Astrocyte (in vitro differentiated cells and primary cell): ENCODE measurements around the gene TMEM165.

Source experiments
- CTCF ChIP-seq: IDR thresholded peaks from 2 replicates; pipeline ENCODE4 v1.5.1; 2011; ENCODE audit warnings: low read depth, mild to moderate bottlenecking, inconsistent platforms, low read length, moderate library complexity; ENCODE audit not compliant: insufficient read depth
- EZH2 ChIP-seq: IDR thresholded peaks from 2 replicates; pipeline ENCODE4 v1.6.1; 2012; ENCODE audit warnings: mild to moderate bottlenecking, low read length, inconsistent platforms; ENCODE audit not compliant: insufficient read depth

DNA sequence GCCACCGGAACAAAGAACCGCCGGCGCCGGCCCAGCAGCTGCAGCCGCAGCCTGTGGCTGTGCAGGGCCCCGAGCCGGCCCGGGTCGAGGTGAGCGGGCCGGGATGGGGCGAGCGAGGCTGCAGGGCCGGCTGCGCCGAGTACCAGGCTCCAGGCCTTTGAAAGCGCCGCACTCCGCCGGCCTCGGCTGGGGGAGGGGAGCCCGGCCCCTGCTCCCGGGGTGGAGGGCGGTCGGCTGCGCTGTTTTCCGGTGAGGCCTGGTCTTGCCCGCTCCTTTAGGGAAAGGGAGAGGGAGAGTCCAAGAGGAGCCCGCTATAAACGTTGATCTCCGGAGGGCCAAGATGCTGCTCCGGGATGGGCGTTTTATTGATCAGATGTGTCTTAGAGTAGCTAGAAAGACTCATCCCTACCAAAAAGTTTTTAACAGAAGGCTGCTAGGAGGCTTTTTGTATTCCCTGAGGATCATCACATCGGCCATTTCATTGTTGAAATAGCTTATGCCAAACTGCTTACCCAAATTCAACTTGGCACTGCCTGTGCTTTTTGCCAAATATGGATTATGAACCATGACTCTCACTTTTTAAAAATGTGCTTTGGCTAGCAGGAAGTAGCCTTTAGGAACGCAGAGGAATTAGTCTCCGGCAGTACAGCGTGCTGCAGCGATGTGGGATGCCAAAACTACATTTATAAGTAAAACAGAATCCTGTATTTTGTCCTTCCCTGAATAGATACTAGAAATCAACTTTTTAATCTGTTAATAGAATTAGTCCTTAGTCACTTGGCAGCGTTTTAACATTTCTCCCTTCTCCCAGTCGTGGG lies 760 bp downstream of the TMEM165 start:
- TF ChIP-seq CTCF (no peak), EZH2 (no peak)
